Right lobe of liver (tissue), 4 donors: ENCODE results near the gene DOK6.

Source experiments
- POLR2A ChIP-seq: fragments of 450-650 bp; IDR thresholded peaks from one replicate; pipeline ENCODE4 v1.6.1; 2017; ENCODE audit warnings: antibody characterized with exemption, mild to moderate bottlenecking
- TF ChIP-seq, protein P1 (sequence below), 4 donors: fragments of 200-600 bp in 3 of 4; fragments of 450-650 bp in 1 of 4; IDR thresholded peaks; one replicate each; pipeline versions ENCODE4 v1.5.1 to v1.8.0; 2016 to 2022; ENCODE audit warnings: antibody characterized with exemption in 4 of 4, mild to moderate bottlenecking in 2 of 4
- donor health status: DM: no; HTN: no; CAD: no.
- donor health status: DM: no; HTN: no; CAD: no.
- donor health status: DM: no; HTN: yes; CAD: no.

DNA sequence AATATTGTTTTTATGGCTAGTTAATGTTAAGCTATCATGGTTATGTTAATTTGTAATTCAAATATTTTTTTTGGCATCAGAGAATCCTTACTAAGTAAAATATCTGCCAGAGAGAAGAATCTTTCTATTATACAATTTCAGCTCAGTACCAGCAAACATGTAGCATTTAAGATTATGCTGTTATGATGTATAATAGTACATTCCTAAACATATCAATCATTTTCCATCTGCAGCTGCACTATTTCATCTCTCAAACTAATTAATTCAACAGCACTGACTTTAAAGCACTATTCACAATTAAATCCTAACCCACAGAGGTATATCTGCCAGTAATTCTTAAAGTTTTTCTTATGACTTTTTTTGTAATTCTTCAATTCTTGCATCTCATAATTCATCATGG lies 296.4 kb downstream of the DOK6 start:
- TF ChIP-seq POLR2A = no peak
- TF ChIP-seq, protein P1, sequence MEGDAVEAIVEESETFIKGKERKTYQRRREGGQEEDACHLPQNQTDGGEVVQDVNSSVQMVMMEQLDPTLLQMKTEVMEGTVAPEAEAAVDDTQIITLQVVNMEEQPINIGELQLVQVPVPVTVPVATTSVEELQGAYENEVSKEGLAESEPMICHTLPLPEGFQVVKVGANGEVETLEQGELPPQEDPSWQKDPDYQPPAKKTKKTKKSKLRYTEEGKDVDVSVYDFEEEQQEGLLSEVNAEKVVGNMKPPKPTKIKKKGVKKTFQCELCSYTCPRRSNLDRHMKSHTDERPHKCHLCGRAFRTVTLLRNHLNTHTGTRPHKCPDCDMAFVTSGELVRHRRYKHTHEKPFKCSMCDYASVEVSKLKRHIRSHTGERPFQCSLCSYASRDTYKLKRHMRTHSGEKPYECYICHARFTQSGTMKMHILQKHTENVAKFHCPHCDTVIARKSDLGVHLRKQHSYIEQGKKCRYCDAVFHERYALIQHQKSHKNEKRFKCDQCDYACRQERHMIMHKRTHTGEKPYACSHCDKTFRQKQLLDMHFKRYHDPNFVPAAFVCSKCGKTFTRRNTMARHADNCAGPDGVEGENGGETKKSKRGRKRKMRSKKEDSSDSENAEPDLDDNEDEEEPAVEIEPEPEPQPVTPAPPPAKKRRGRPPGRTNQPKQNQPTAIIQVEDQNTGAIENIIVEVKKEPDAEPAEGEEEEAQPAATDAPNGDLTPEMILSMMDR (IDR thresholded peaks at IDR 0.05) = no peak
